GM12892 (cell line): Measurements from ENCODE around the gene SELENOM. TPM values are rescaled to one million over a fixed set of nuclear protein-coding genes. Genes with fewer than 3 reads are reported as not detected.
A peak's percentile ranks its signal among the peaks of the same experiment; 100 is the strongest.

Experiments used
- DNase-seq: peaks from one replicate; pipeline ENCODE4 v3.0.0; 2011; ENCODE audit not compliant: insufficient read length
- FAIRE-seq: peaks from 2 replicates; lab custom pipeline; 2011; peaks lifted over from hg19 to GRCh38; lab: Jason Lieb, UNC
- POLR2A ChIP-seq: IDR thresholded peaks from 2 replicates; pipeline ENCODE4 v1.6.1; 2011; ENCODE audit warnings: low read depth, low read length, control low read depth
- POLR2AphosphoS5 ChIP-seq: IDR thresholded peaks from 2 replicates; pipeline ENCODE4 v1.6.1; 2011; ENCODE audit warnings: low read depth, low read length, control low read depth
- TAF1 ChIP-seq: IDR thresholded peaks from 2 replicates; pipeline ENCODE4 v1.6.1; 2011; ENCODE audit warnings: low read depth, mild to moderate bottlenecking, control low read depth, low read length, borderline replicate concordance
- polyA plus RNA-seq: library from polyadenylated mRNA; unstranded; fragments of >200 nt; gene quantifications from one replicate; pipeline ENCODE4 v1.2.1, GENCODE V29; 2012; ENCODE audit warnings: missing spikeins, inconsistent platforms; ENCODE audit not compliant: missing spikeins

The SELENOM gene, protein sequence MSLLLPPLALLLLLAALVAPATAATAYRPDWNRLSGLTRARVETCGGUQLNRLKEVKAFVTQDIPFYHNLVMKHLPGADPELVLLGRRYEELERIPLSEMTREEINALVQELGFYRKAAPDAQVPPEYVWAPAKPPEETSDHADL
- polyA plus RNA-seq = 4.0 TPM

DNA sequence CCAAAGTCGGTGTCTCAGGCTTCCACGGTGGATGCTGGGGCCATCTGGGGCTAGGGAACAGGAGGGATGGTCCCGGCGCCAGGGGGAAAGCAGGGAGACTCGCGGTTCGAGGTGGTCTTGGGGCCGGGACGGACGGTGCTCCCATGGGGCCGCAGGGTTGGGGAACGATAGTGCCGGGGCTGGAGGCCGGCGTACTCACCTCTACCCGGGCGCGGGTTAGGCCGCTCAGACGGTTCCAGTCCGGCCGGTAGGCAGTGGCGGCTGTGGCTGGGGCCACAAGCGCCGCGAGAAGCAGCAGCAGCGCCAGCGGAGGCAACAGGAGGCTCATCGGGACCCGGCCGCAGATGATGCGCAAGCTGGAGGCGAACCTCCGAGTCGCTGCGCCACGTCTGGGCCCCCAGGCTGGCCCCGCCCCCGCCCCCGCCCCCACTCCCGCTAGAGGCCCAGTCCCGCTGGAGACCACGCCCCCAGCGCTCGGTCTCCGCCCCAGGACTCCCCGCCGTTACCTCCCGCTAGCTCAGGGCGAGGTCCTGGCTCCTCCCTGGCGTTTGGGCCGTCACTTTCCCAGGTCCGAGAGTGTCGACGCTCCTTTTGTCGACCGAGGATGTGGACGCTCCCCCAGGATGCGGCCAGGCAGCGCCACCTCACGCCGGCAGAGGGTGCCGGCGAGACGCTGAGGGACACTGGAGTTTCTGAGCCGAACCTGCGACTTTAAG, at the start of gene SELENOM:
TSS of gene SELENOM (minus strand) at position 391 of the 716 bp plus-strand sequence. CDS start at position 328, 63 bp downstream.
- TF ChIP-seq POLR2A = no peak
- TF ChIP-seq POLR2AphosphoS5 = no peak
- TF ChIP-seq TAF1 = no peak
- FAIRE-seq (peak; percentile 86), DNase-seq (peak; percentile 95)

DNA sequence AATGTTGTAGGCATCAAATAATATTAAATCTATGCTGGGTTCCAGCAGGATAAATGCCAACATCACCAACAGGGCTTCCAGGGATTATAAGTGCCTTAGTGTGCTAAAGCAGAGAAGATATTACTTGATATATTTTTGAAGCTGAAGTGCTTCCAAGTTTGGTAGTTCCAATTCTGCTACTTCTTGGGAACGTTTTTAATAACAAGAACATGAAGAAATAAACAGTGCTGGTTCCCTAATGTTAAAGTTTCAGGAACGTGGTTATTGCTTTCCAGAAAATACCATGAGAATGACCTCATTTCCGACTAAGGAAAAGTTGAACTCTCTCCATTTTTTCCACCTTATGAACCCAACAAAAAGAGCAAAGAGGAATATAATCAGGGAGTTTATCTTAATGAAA, 48.1 kb upstream of the SELENOM start:
- FAIRE-seq (no peak), DNase-seq (no peak)
- TF ChIP-seq POLR2A (no peak), TAF1 (no peak), POLR2AphosphoS5 (no peak)

DNA sequence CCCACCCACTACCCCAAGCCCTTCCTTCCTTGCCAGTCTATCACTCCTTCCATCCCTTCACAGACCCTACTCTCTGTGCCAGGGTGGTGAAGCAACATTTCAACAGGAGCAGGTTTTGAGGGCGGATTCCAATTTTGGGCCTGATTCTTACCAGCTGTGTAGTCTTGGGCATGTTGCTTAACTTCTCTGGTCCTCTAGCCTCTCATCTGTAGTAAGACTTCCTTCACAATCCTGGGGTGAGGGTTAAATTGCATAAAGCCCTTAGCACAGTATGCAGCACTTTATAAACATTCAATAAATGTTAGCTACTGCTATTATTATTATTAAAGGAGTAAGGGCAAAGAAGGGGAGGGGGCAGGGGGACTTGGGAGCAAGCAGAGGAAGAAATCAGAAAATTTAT, 47.6 kb upstream of the SELENOM start:
- DNase-seq (no peak), FAIRE-seq (no peak)
- TF ChIP-seq POLR2A (no peak), TAF1 (no peak)

DNA sequence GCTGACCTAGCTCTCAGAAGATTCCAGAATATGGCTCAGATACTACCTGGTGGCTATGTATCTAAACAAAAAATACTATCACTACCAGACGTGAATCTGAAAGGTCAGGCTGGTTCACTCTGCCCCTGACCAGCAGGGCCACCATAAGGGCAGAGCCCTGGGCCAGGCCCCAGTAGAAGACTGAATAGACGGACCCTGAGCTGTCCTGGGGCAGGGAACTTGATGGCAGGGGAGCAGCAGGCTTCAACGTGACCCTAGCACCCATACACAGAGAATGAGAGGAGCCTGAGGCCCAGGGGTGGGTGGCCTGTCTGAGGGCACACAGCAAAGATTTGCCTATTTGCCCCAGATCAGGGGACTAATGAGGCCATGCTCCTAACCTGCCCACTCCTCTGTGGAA, 46.0 kb upstream of the SELENOM start:
- DNase-seq (no peak), FAIRE-seq (no peak)
- TF ChIP-seq POLR2AphosphoS5 = no peak
- TF ChIP-seq TAF1 = no peak
- no peak for TF ChIP-seq POLR2A

DNA sequence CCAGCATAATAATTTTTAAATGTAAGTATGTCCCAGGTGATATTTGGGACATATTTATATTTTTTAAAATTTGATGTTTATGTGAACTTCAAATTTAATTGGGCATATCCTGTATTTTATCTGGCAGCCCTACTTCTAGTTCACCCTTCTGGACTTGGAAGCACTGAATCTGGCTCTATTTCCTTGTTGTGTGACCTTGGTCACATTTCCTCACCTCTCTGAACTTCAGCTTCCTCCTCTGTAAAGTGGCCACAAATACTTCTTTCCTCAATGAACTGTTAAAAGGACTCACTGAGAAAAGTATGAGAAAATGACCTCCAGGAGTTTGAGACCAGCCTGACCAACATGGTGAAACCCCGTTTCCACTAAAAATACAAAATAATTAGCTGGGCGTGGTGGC, 44.5 kb upstream of the SELENOM start:
- DNase-seq = no peak
- no peak for FAIRE-seq
- TF ChIP-seq POLR2AphosphoS5 = no peak
- TF ChIP-seq TAF1 = no peak
- TF ChIP-seq POLR2A = no peak

DNA sequence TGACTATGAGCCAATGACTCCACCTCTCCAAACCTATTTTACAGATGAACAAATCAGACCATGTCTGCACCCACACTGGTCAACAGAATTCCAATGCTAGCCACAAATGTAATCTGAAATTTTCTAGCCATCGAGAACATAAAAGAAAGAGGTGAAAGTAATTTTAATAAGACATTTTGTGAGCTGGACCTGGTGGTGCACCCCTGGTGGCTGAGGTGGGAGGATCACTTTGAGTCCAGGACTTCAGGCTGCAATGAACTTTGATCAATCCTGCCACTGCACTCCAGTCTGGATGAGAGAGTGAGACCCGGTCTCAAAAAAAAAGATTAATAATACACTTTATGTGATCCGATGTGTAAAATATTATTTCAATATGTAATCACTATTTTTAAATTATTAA, 43.2 kb upstream of the SELENOM start:
- DNase-seq (no peak), FAIRE-seq (no peak)
- TF ChIP-seq POLR2A (no peak), POLR2AphosphoS5 (no peak), TAF1 (no peak)

DNA sequence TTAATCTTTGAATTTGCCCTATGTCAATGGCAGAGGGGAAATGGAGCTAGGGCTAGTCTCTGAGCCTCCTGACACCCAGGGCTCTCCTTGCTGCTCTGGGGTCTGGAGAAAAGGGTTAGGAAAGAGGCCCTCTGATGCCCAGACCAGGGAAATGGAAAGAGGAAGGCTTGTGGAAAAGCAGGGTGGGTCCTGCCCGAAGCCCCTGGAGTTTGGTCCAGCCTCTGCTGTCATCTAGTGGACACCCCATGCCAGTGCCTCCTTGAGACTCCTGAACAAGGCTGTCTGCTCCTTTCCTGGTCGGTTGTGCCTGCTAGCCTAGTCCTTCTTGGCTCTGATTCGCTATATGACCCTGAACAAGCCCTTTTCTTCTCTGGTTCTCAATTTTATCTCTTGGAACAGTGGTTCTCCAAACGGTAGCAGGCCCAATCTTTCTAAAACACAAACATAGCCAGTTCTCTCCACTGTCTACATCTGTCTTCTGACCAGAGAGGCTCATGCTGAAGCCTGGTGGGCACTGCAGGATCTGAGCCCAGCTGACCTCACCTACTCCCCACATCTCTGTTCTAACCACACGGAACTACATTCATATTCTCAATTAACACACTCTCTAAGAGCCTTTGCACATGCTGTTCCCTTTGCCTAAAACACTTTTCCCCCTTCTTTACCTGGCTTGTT, 41.7 kb upstream of the SELENOM start:
- DNase-seq (no peak), FAIRE-seq (no peak)
- TF ChIP-seq POLR2A = no peak
- TF ChIP-seq POLR2AphosphoS5 = no peak
- no peak for TF ChIP-seq TAF1

DNA sequence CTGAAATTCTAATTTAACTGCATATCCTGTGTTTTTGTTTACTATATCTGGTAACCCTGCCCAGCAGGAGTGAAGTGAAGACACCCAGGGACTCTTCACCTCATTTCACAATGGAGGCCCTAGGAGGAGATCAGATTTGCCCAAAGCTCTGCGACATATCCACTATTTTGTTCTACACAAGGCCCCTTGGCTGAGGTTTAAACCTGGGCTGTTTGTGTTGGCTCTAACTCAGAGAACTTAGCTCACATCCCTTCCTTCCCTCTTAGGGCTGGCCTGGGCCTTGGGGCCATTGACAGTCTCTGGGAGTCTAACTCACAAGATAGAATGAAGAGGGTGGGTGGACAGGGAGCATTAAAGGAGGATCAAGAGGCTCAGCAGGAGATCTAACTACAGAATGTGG, 41.1 kb upstream of the SELENOM start:
- DNase-seq (no peak), FAIRE-seq (no peak)
- TF ChIP-seq POLR2AphosphoS5 (no peak), TAF1 (no peak), POLR2A (no peak)

DNA sequence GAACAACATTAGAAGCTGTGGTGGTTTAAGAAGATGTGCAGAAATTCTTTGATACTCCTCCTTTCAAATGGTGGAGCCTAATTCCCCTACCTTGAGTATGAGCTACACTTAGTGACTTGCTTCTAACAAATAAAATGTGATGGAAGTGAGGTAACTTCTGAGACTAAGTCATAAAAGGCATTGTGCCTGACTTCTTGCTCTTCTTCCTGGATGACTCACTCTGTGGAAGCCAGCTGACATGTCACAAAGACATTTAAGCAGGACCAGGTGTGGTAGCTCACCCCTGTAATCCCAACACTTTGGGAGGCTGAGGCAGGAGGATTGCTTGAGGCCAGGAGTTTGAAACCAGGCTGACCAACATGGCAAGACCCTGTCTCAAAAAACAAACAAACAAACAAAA, 36.9 kb upstream of the SELENOM start:
- DNase-seq = no peak

DNA sequence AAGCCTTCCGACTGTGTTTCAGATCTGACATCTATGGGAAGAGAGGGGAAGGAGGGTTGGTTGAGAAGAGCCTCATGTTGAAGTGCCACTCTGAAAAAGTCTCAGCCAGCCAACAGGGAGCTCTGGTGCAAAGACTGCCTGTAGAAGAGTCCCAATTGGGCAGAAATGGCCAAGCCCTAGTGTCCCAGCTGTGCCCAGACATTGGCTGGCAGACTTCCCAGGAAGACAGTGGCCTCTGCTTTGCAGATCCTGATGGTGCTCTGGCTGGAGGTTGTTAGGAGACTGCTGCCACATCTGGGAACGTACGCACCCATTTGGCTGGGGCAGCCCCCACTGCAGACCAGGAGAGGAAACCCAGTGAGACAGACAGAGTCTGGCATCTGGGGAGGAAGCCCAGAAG, 36.2 kb upstream of the SELENOM start:
- no peak for DNase-seq
- no peak for FAIRE-seq
- TF ChIP-seq POLR2AphosphoS5 (no peak), TAF1 (no peak), POLR2A (no peak)

More for the DNA sequence above, 36.9 kb upstream of the SELENOM start:
- TF ChIP-seq POLR2A (no peak), TAF1 (no peak), POLR2AphosphoS5 (no peak)
- FAIRE-seq = no peak

DNA sequence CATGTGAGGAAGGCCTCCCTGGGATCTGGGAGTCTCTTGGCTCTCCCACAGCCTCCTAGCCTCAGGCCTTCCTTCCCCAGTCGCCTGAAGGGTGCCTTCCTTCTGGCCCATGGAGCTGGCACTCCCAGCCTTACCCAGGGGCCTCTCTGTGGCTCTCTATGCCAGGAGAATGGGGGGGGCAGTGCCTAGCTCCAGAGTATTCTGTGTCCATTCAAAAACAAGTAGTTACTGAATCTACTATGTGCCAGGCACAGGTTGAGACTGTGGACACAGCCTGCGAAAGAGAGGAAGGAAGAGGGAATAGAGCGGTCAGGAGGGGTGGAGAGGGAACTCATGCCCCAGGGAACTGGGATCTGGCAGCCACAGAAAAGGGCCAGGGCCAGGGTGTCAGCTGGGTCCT, 35.7 kb upstream of the SELENOM start:
- no peak for TF ChIP-seq POLR2AphosphoS5
- no peak for TF ChIP-seq POLR2A
- no peak for TF ChIP-seq TAF1

DNA sequence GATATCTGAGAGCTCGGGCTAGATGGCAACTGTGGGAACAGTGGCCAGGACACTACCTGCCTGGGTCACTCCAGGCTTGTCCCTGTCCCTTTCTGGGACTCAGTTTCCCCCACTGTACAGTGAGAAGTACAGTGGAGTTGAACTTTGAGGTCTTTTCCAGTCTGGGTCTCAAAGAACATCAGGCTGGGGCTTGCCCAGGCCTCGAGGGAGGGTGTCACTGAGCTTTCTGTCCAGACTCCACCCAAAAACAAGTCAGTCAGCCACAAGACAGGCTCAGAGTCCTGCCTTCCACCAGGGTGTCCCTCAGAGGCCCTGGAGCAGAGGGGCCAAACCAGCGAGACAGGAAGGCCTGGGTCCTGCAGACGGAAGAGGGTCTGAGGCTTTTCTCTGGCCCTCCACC, 34.9 kb upstream of the SELENOM start:
- TF ChIP-seq TAF1 = no peak
- TF ChIP-seq POLR2A = no peak
- TF ChIP-seq POLR2AphosphoS5 = no peak
- FAIRE-seq = no peak
- no peak for DNase-seq

More for the DNA sequence above, 35.7 kb upstream of the SELENOM start:
- no peak for FAIRE-seq
- no peak for DNase-seq
